Esophagus squamous epithelium (tissue), 4 donors: Measurements from ENCODE around the gene GTF2I.
"Not testable (repeated sequence)": the region's sequence is repeated elsewhere in the genome, so short reads cannot be mapped to it uniquely, and the experiment has no call there.

ENCODE experiments used
- CTCF ChIP-seq, 6 experiments: fragments of 450-650 bp in 4 of 6; fragments of 200-600 bp in 2 of 6; sonication (generic) in 2 of 6; IDR thresholded peaks; one replicate each; pipeline ENCODE4 v1.5.1; 2016 to 2019; ENCODE audit warnings: antibody characterized with exemption in 6 of 6, mild to moderate bottlenecking in 4 of 6, moderate library complexity in 4 of 6
- POLR2A ChIP-seq, 4 donors: fragments of 450-650 bp; IDR thresholded peaks; one replicate each; pipeline ENCODE4 v1.6.1; 2017; ENCODE audit warnings: antibody characterized with exemption in 4 of 4, mild to moderate bottlenecking in 4 of 4, moderate library complexity in 3 of 4

DNA sequence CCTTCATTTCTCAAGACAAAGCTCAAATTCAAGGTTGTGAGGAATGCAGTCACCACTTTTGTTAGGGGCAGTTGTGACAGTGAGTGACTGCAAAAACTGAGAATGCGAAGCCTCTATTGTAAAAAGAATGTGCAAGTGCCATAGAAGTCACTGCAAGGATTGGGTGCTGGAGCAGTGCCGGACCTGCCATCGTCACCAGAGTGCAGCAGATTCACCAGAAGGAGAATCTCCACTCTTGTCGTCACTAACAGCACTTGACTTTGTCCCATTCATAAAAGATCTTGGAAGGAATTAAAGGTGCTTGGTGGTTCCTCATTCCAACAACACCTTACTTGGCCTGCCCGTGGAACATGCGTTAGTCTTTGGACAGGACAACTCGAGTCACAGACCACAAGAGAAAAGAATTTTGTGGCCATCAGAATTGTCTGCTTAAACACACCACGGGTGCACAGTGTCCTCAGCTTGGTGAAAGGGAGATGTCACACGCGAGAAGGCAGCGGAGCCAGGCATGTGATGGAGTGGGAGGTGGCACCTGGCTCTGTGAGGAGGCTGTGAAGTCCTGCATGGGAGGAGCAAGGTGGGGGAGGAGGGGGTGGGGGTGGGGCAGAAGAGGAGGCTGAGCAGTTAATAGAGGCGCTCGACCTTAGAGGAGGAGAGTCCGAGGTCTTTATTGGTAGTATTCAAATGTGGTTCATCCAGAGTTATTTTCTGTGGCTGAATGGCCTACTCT, 82.6 kb downstream of the GTF2I start:
- TF ChIP-seq POLR2A, CTCF (IDR thresholded peaks at IDR 0.05): not testable (repeated sequence)
